Activated T-helper 9 cell treated with anti-CD3 and anti-CD28 coated beads, Interleukin-2, amount 50 U/mL, for 16 hours (primary cell): ENCODE data around the gene NOX3.

Experiments
- DNase-seq: peaks from one replicate; pipeline ENCODE4 v3.0.0-alpha.2; 2020; ENCODE audit warnings: low read depth

NOX3 gene

GRCh38 chr6:155399062-155399744, 56.4 kb downstream of the NOX3 start:
- no peak for DNase-seq

- DNase-seq: no peak
Measured at GRCh38 chr6:155398701-155399061, 57.0 kb downstream of the NOX3 start.

GRCh38 chr6:155398221-155398620, 57.4 kb downstream of the NOX3 start:
- no peak for DNase-seq

- no peak for DNase-seq
Measured at GRCh38 chr6:155397172-155397705, 58.4 kb downstream of the NOX3 start.

GRCh38 chr6:155396605-155397004, 59.0 kb downstream of the NOX3 start:
- DNase-seq: no peak

GRCh38 chr6:155395339-155395738, 60.3 kb downstream of the NOX3 start:
- DNase-seq: no peak

GRCh38 chr6:155389130-155389529, 66.5 kb downstream of the NOX3 start:
- DNase-seq: no peak

- DNase-seq: no peak
Measured at GRCh38 chr6:155388591-155388990, 67.0 kb downstream of the NOX3 start.

- DNase-seq: no peak
Measured at GRCh38 chr6:155387481-155387880, 68.2 kb downstream of the NOX3 start.

- DNase-seq: no peak
Measured at GRCh38 chr6:155384321-155384952, 71.2 kb downstream of the NOX3 start.

GRCh38 chr6:155383913-155384312, 71.7 kb downstream of the NOX3 start:
- no peak for DNase-seq

- DNase-seq: no peak
Measured at GRCh38 chr6:155382338-155382685, 73.3 kb downstream of the NOX3 start.

- no peak for DNase-seq
Measured at GRCh38 chr6:155381673-155382337, 73.8 kb downstream of the NOX3 start.

- no peak for DNase-seq
Measured at GRCh38 chr6:155380666-155381332, 74.8 kb downstream of the NOX3 start.

GRCh38 chr6:155378724-155379123, 76.9 kb downstream of the NOX3 start:
- no peak for DNase-seq

GRCh38 chr6:155378276-155378675, 77.4 kb downstream of the NOX3 start:
- no peak for DNase-seq

GRCh38 chr6:155377061-155377460, 78.6 kb downstream of the NOX3 start:
- no peak for DNase-seq

GRCh38 chr6:155375801-155376200, 79.8 kb downstream of the NOX3 start:
- DNase-seq: no peak

- no peak for DNase-seq
Measured at GRCh38 chr6:155374681-155375080, 81.0 kb downstream of the NOX3 start.

GRCh38 chr6:155373276-155373675, 82.4 kb downstream of the NOX3 start:
- DNase-seq: no peak

GRCh38 chr6:155372256-155372655, 83.4 kb downstream of the NOX3 start:
- no peak for DNase-seq

GRCh38 chr6:155371230-155371629, 84.4 kb downstream of the NOX3 start:
- no peak for DNase-seq

- DNase-seq: no peak
Measured at GRCh38 chr6:155366325-155366724, 89.3 kb downstream of the NOX3 start.
